Measurements from ENCODE around the gene CTSZ.
"Not testable (repeated sequence)": the region's sequence is repeated elsewhere in the genome, so short reads cannot be mapped to it uniquely, and the experiment has no call there.

CTSZ gene

GRCh38 chr20:59013031-59013951, 6.2 kb upstream of the CTSZ start:
- no peak for DNase-seq (ENCODE audit: low read depth in 2 of 2)

- DNase-seq (ENCODE audit: low read depth in 2 of 2), result not testable (repeated sequence)
Measured at GRCh38 chr20:59011874-59012157, 4.8 kb upstream of the CTSZ start.

- DNase-seq (ENCODE audit: low read depth in 2 of 2), result peak; percentile 75 to 78
Measured at GRCh38 chr20:59010995-59011873, 4.2 kb upstream of the CTSZ start.

GRCh38 chr20:59010321-59010994, 3.4 kb upstream of the CTSZ start:
- DNase-seq (ENCODE audit: low read depth in 2 of 2), result no peak

GRCh38 chr20:59008715-59009336, 1.8 kb upstream of the CTSZ start:
- DNase-seq (ENCODE audit: low read depth in 2 of 2), result no peak

- no peak for DNase-seq (ENCODE audit: low read depth in 2 of 2)
Measured at GRCh38 chr20:59007665-59008511, 834 bp upstream of the CTSZ start.

- no peak for DNase-seq (ENCODE audit: low read depth in 2 of 2)
Measured at GRCh38 chr20:59006167-59006863, 739 bp downstream of the CTSZ start.

- DNase-seq (ENCODE audit: low read depth in 2 of 2), result no peak
Measured at GRCh38 chr20:59005523-59006166, 1.4 kb downstream of the CTSZ start.

- DNase-seq (ENCODE audit: low read depth in 2 of 2), result no peak
Measured at GRCh38 chr20:59004763-59005522, 2.1 kb downstream of the CTSZ start.

GRCh38 chr20:59004493-59004762, 2.6 kb downstream of the CTSZ start:
- DNase-seq (ENCODE audit: low read depth in 2 of 2), result no peak

- no peak for DNase-seq (ENCODE audit: low read depth in 2 of 2)
Measured at GRCh38 chr20:59003836-59004492, 3.1 kb downstream of the CTSZ start.

- DNase-seq (ENCODE audit: low read depth in 2 of 2), result no peak
Measured at GRCh38 chr20:59002874-59003399, 4.1 kb downstream of the CTSZ start.

- DNase-seq (ENCODE audit: low read depth in 2 of 2), result no peak
Measured at GRCh38 chr20:59002388-59002787, 4.7 kb downstream of the CTSZ start.

- no peak for DNase-seq (ENCODE audit: low read depth in 2 of 2)
Measured at GRCh38 chr20:59001449-59002171, 5.4 kb downstream of the CTSZ start.

- DNase-seq (ENCODE audit: low read depth in 2 of 2), result no peak
Measured at GRCh38 chr20:59001068-59001448, 6.0 kb downstream of the CTSZ start.

GRCh38 chr20:59000326-59000725, 6.7 kb downstream of the CTSZ start:
- no peak for DNase-seq (ENCODE audit: low read depth in 2 of 2)

GRCh38 chr20:58998656-58999055, 8.4 kb downstream of the CTSZ start:
- no peak for DNase-seq (ENCODE audit: low read depth in 2 of 2)
